K562 (cell line): ENCODE results near the gene DTX1. TPM values are rescaled to one million over a fixed set of nuclear protein-coding genes. Genes with fewer than 3 reads are reported as not detected.
A peak's percentile ranks its signal among the peaks of the same experiment; 100 is the strongest.

Experiments
- ARNT ChIP-seq, 2 experiments: fragments of 450-650 bp; IDR thresholded peaks; 2 replicates each; pipeline ENCODE4 v1.6.1; 2016; ENCODE audit warnings: mild to moderate bottlenecking in 1 of 2
- ATF1 ChIP-seq, 2 experiments: fragments of 450-650 bp in 1 of 2; IDR thresholded peaks; 2 replicates each; pipeline ENCODE4 v1.6.1; 2016; ENCODE audit warnings: missing compliant biosample characterization in 1 of 2, missing genetic modification characterization in 1 of 2
- C11orf30 ChIP-seq: fragments of 450-650 bp; IDR thresholded peaks from 2 replicates; pipeline ENCODE4 v1.6.1; 2016; ENCODE audit warnings: low read depth, mild to moderate bottlenecking
- CBX3 ChIP-seq, 2 experiments: IDR thresholded peaks; 1 replicate in 1 of 2; 2 replicates in 1 of 2; pipeline ENCODE4 v1.6.1; 2012; ENCODE audit warnings: inconsistent platforms in 2 of 2, low read length in 2 of 2, borderline replicate concordance in 1 of 2, control low read depth in 1 of 2
- FOXP1 ChIP-seq: sonication (generic); formaldehyde crosslinking; IDR thresholded peaks from 2 replicates; pipeline ENCODE4 v1.8.0; 2022; ENCODE audit warnings: mild to moderate bottlenecking, missing genetic modification reagents
- GATAD2B ChIP-seq: fragments of 450-650 bp; IDR thresholded peaks from 2 replicates; pipeline ENCODE4 v1.6.1; 2017; ENCODE audit warnings: mild to moderate bottlenecking, borderline replicate concordance
- MECOM ChIP-seq: fragments of 250-450 bp; sonication (Bioruptor Pico); IDR thresholded peaks from 2 replicates; pipeline ENCODE4 v1.8.0; 2022; ENCODE audit warnings: inconsistent platforms
- NBN ChIP-seq: fragments of 450-650 bp; IDR thresholded peaks from 2 replicates; pipeline ENCODE4 v1.6.1; 2016; ENCODE audit warnings: low read depth, mild to moderate bottlenecking
- PHF8 ChIP-seq: fragments of 200-600 bp; sonication (generic); IDR thresholded peaks from 2 replicates; pipeline ENCODE4 v1.6.1; 2012; ENCODE audit warnings: mixed run types, mild to moderate bottlenecking, inconsistent platforms, low read length, moderate library complexity, borderline replicate concordance
- POLR3A ChIP-seq: IDR thresholded peaks from 2 replicates; pipeline ENCODE4 v1.6.1; 2011; ENCODE audit warnings: borderline replicate concordance, mild to moderate bottlenecking, moderate library complexity; ENCODE audit not compliant: insufficient read length, insufficient read depth; ENCODE audit errors: extremely low read depth
- PYGO2 ChIP-seq: fragments of 450-650 bp; IDR thresholded peaks from 2 replicates; pipeline ENCODE4 v1.6.1; 2016; ENCODE audit warnings: mild to moderate bottlenecking, missing genetic modification characterization, moderate library complexity, missing compliant biosample characterization
- RBM34 ChIP-seq: fragments of 200-400 bp; formaldehyde crosslinking; IDR thresholded peaks from 2 replicates; pipeline ENCODE4 v1.6.1; 2018; ENCODE audit warnings: low read length, borderline replicate concordance; ENCODE audit not compliant: insufficient read depth
- SIX5 ChIP-seq, 2 experiments: IDR thresholded peaks; 2 replicates each; pipeline ENCODE4 v1.6.1; 2011; ENCODE audit warnings: low read length in 2 of 2, borderline replicate concordance in 1 of 2, low read depth in 1 of 2, mild to moderate bottlenecking in 1 of 2, moderate library complexity in 1 of 2; ENCODE audit not compliant: insufficient read depth in 1 of 2
- TFAM ChIP-seq: fragments of 250-450 bp; sonication (Bioruptor Pico); conservative IDR thresholded peaks from 2 replicates; pipeline ENCODE4 v1.5.0; 2021; ENCODE audit warnings: mild to moderate bottlenecking, moderate library complexity
- XRCC4 ChIP-seq: IDR thresholded peaks from one replicate; pipeline ENCODE4 v1.6.1; 2011; ENCODE audit not compliant: insufficient read depth, insufficient read length; ENCODE audit errors: extremely low read depth
- XRCC5 ChIP-seq: fragments of 200-400 bp; formaldehyde crosslinking; IDR thresholded peaks from 2 replicates; pipeline ENCODE4 v1.6.1; 2017; ENCODE audit warnings: low read depth, mild to moderate bottlenecking, low read length
- ZFP36 ChIP-seq: fragments of 150-350 bp; IDR thresholded peaks from 2 replicates; pipeline ENCODE4 v1.6.1; 2018; ENCODE audit warnings: low read length, low read depth; ENCODE audit not compliant: partially characterized antibody
- ZNF3 ChIP-seq: fragments of 250-450 bp; sonication (Bioruptor Pico); IDR thresholded peaks from 2 replicates; pipeline ENCODE4 v1.5.0; 2021; ENCODE audit warnings: mild to moderate bottlenecking, moderate library complexity
- polyA plus RNA-seq, 8 experiments: library from polyadenylated mRNA; depleted of rRNA in 4 of 8; stranded (reverse) in 5 of 8; unstranded in 3 of 8; fragments of >200 nt; fragmentation: Nextera tagmentation in 2 of 8; fragmentation: Illumina TruSeq in 1 of 8; extraction: Ambion mirVana in 2 of 8; extraction: Trizol in 1 of 8; gene quantifications; 2 replicates each; pipeline versions ENCODE4 v1.2.1 to v1.2.3, GENCODE V29; 2011 to 2014; ENCODE audit warnings: inconsistent platforms in 1 of 8, missing spikeins in 1 of 8
- total RNA-seq, 7 experiments: library from RNA; depleted of rRNA in 6 of 7; stranded (reverse); fragments of >200 nt in 6 of 7; fragmentation: Illumina TruSeq in 2 of 7; extraction: Trizol in 2 of 7; gene quantifications; 2 replicates each; pipeline versions ENCODE4 v1.2.1 to v1.2.3, GENCODE V29; 2011 to 2021; ENCODE audit warnings: low replicate concordance in 1 of 7
- TF ChIP-seq, protein P1 (sequence below): fragments of 250-450 bp; sonication (Bioruptor Pico); IDR thresholded peaks from 2 replicates; pipeline ENCODE4 v1.5.0; 2022; ENCODE audit warnings: mild to moderate bottlenecking
- TF ChIP-seq, protein P2 (sequence below): sonication (generic); formaldehyde crosslinking; IDR thresholded peaks from 2 replicates; pipeline ENCODE4 v1.8.0; 2022; ENCODE audit warnings: mild to moderate bottlenecking, missing genetic modification reagents
- TF ChIP-seq, protein P3 (sequence below): sonication (generic); formaldehyde crosslinking; IDR thresholded peaks from 2 replicates; pipeline ENCODE4 v1.5.0; 2020; ENCODE audit warnings: missing genetic modification reagents
- TF ChIP-seq, protein P4 (sequence below), 2 experiments: IDR thresholded peaks in 1 of 2; conservative IDR thresholded peaks in 1 of 2; 2 replicates each; pipeline ENCODE4 v1.6.1; 2016; ENCODE audit warnings: low read depth in 2 of 2, mild to moderate bottlenecking in 1 of 2, missing compliant biosample characterization in 1 of 2, missing genetic modification characterization in 1 of 2, moderate library complexity in 1 of 2

Gene DTX1
- total and polyA plus RNA-seq, 9 of the 15 experiments (the other 6 are each of a cell fraction or from before 2014, with no cell fraction given): not detected

DNA sequence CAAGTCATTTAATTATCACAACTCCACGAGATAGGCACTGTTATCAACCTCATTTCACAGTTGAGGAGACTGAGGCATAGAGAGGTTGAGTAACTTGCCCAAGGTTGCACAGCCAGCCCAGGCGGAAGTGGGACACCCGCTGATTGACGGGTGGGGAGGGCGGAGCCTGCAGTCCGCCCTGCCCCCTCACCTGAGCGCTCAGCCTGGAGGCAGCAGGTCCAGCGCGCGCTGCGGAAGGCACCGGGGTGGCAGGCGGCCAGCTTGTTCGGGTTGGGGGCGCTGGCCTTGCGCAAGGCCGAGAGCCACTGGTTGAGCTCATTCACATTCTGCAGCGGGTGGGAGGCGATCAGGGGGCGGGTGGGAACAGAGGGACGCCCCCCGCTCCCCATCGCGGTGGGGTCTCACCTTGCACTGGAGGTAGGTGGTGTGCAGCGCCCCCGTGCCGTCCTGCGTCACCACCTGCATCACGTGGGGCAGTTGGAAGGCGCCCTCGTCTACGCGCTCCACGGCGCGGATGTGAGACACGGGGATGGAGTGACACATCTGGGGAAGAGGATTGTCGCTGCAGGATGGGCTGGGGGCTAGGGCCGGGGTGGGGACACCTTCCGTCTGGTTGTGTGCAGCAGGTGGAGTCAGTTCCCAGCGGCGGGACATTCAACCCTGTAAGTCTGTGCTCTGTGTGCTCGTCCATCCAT lies 47.4 kb downstream of the DTX1 start (continued):
- TF ChIP-seq SIX5 (IDR thresholded peaks at IDR 0.05; ENCODE audit: borderline replicate concordance in 1 of 2, insufficient read depth in 1 of 2, low read depth in 1 of 2, low read length in 2 of 2): no peak
- TF ChIP-seq, protein P1, sequence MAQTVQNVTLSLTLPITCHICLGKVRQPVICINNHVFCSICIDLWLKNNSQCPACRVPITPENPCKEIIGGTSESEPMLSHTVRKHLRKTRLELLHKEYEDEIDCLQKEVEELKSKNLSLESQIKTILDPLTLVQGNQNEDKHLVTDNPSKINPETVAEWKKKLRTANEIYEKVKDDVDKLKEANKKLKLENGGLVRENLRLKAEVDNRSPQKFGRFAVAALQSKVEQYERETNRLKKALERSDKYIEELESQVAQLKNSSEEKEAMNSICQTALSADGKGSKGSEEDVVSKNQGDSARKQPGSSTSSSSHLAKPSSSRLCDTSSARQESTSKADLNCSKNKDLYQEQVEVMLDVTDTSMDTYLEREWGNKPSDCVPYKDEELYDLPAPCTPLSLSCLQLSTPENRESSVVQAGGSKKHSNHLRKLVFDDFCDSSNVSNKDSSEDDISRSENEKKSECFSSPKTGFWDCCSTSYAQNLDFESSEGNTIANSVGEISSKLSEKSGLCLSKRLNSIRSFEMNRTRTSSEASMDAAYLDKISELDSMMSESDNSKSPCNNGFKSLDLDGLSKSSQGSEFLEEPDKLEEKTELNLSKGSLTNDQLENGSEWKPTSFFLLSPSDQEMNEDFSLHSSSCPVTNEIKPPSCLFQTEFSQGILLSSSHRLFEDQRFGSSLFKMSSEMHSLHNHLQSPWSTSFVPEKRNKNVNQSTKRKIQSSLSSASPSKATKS: no peak
- no peak for TF ChIP-seq C11orf30
- TF ChIP-seq, protein P2, sequence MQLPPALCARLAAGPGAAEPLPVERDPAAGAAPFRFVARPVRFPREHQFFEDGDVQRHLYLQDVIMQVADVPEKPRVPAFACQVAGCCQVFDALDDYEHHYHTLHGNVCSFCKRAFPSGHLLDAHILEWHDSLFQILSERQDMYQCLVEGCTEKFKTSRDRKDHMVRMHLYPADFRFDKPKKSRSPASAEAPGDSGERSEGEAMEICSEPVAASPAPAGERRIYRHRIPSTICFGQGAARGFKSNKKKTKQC (CRISPR knock-in tag): no peak
- TF ChIP-seq ZNF3: no peak
- no peak for TF ChIP-seq GATAD2B
- TF ChIP-seq POLR3A: no peak
- no peak for TF ChIP-seq NBN
- TF ChIP-seq XRCC4: no peak
- TF ChIP-seq TFAM: no peak
- no peak for TF ChIP-seq XRCC5
- no peak for TF ChIP-seq PHF8
- TF ChIP-seq PYGO2 (tag): no peak
- TF ChIP-seq RBM34: no peak
- no peak for TF ChIP-seq ARNT (IDR thresholded peaks at IDR 0.05)
- no peak for TF ChIP-seq MECOM (CRISPR knock-in tag)
- TF ChIP-seq FOXP1 (CRISPR knock-in tag): no peak
- TF ChIP-seq, protein P3, sequence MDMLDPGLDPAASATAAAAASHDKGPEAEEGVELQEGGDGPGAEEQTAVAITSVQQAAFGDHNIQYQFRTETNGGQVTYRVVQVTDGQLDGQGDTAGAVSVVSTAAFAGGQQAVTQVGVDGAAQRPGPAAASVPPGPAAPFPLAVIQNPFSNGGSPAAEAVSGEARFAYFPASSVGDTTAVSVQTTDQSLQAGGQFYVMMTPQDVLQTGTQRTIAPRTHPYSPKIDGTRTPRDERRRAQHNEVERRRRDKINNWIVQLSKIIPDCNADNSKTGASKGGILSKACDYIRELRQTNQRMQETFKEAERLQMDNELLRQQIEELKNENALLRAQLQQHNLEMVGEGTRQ (CRISPR knock-in tag): peak; percentile 82
- TF ChIP-seq CBX3 (IDR thresholded peaks at IDR 0.05; ENCODE audit: borderline replicate concordance in 1 of 2, low read length in 2 of 2): no peak
- no peak for TF ChIP-seq ATF1 (CRISPR knock-in tag; IDR thresholded peaks at IDR 0.05)
- peak; percentile 13; the same call in 1 of the 2 replicates for TF ChIP-seq ATF1 (tag; IDR thresholded peaks at IDR 0.05)
- TF ChIP-seq, protein P4, sequence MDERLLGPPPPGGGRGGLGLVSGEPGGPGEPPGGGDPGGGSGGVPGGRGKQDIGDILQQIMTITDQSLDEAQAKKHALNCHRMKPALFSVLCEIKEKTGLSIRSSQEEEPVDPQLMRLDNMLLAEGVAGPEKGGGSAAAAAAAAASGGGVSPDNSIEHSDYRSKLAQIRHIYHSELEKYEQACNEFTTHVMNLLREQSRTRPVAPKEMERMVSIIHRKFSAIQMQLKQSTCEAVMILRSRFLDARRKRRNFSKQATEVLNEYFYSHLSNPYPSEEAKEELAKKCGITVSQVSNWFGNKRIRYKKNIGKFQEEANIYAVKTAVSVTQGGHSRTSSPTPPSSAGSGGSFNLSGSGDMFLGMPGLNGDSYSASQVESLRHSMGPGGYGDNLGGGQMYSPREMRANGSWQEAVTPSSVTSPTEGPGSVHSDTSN (CRISPR knock-in tag; IDR thresholded peaks at IDR 0.05; ENCODE audit: low read depth): peak; percentile 56
- TF ChIP-seq, protein P4 (tag; conservative IDR thresholded peaks at IDR 0.05; ENCODE audit: low read depth): peak; percentile 53
- TF ChIP-seq ZFP36: peak; percentile 82
